NK-92 (cell line): Measurements from ENCODE around the gene LIME1.
"Not testable (repeated sequence)": the region's sequence is repeated elsewhere in the genome, so short reads cannot be mapped to it uniquely, and the experiment has no call there.

Source experiments
- DNase-seq: peaks from one replicate; lab custom pipeline; 2025; ENCODE audit not compliant: unreplicated experiment; lab: John Stamatoyannopoulos, UW

LIME1 gene

DNA sequence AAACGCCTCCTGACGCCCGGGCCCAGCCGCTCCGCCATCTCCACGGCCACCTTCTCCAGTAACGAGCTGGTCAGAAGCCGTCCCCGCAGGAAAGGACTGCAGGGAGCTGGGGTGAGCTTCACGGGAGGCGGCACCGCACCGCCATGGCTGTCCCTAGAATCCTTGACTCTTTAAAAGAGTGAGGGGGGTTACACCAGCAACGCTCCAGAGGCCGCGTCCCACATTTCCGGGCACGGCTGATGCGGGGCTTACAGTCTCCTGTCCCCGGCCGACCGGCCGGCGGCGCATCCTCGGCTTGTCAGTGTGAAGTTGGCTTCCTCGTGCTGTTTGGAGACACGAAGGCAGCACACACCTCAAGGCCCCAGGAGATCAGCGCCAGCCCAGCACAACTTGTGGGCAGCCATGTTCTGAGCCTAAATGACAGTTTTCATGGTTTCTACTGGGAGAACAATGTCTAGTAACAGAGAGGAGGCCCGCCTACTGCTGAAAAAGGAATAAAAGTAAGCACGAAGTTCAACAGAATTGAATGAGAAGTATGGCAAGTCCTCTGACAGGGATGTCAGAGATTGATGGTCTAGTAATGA lies 33.5 kb downstream of the LIME1 start:
- DNase-seq: no peak

DNA sequence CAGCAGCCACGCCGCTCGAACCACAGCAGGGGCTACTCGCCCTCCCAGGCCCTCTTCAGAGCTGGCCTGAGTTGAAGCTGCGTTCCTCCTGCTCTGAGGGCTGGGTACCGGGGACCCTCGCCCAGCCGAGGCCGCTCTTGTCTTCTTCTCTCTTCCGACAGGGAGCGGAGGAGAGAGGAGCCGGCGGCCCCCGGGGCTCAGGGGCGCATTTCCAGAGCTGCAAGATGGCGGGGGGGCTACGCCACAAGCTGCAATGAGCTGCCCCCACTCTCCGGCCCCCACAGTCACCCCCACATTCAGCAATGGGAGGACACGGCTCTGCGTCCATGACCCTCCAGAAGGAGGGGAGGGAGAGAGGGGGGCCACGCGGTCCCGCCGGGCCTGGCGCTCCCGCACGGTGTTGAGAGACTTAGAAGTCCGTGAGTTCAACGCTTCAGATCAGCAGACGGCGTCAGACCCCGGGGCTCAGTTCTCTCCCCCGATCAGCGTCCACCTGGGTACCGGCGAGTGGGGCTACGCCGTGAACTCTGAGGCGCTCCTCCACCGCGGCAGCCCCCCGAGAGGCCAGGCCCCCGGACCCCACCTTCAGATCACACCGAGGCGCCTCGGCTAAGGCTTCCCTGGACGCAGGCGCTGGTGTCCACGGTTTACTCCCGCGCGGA lies 34.7 kb downstream of the LIME1 start:
- no peak for DNase-seq

DNA sequence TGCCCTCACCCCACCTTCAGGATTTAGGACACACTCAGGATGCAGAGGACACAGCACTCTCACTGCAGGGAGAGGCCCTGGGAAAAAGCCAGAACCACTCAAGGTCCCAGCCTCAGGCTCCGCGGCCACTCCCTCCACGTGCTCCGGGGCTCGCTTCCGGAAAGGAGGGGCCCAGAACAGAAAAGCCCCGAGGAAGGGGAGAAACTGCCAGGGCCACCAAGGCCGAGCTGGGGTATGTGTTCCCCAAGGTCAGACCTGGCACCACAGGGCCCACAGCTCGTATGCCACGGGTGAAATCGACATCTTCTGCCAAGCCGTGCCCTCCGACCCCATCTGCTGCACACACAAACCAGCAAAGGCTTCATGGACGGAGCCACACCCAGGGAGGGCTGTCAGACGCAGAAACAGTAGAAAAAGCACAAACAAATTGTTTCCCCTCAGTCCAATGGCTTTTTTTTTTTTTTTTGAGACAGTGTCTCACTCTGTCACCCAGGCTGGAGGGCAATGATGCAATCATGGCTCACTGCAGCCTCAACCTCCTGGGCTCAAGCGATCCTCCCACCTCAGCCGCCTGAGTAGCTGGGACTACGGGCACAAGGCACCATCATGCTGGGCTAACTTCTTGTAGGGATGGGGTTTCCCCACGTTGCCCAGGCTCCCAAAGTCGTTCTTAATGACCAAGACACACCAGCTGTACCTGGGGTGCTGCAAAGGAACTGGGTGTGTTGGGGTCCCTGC lies 36.5 kb downstream of the LIME1 start:
- DNase-seq: no peak

DNA sequence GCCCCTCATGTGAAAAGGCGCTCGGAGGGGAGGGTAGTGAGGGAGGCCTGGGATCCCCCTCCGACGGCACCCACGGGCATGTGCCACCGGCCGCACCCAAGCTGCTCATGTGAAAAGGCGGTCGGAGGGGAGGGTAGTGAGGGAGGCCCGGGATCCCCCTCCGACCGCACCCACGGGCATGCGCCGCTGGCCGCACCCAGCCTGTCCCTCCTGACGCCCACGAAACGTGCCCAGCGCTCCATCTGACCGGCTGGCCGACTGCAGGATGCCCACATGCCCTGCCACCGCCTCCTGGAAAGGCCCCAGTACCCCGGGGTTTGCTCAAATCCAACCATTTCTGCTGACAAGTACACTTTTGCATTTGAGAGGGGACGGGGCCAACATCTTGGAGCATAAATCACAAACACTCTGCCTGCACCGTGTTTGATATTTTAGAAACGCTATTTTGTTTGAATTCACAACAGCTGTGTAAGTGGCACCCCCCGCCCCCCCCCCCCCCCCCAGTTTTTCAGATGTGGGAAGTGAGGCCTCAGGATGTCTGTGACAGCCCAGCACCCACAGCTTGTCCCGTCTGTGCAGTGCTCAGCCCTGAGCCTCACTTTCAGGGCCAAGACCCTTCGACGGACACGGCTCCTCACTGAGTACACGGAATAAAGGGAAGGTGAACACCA lies 37.2 kb downstream of the LIME1 start:
- no peak for DNase-seq

DNA sequence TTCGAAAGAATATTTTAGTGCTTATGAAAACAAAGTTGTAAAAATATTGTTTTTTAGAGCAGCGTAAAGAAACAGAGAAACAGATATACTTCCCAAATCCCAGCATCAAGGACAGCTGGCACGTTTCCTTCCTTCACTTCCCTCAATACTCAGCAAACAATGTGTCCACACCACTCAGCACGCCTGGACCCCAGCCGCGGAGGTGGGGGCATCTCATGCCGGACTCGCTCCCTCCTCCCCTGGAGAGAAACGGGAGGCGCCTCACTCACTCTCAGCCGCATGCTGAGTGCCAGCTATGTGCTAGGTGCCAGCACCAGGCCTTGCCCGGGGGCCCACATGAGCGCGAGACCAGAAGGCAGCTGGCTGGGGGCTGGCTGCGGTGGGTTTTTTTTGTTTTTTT lies 37.8 kb downstream of the LIME1 start:
- DNase-seq: no peak

DNA sequence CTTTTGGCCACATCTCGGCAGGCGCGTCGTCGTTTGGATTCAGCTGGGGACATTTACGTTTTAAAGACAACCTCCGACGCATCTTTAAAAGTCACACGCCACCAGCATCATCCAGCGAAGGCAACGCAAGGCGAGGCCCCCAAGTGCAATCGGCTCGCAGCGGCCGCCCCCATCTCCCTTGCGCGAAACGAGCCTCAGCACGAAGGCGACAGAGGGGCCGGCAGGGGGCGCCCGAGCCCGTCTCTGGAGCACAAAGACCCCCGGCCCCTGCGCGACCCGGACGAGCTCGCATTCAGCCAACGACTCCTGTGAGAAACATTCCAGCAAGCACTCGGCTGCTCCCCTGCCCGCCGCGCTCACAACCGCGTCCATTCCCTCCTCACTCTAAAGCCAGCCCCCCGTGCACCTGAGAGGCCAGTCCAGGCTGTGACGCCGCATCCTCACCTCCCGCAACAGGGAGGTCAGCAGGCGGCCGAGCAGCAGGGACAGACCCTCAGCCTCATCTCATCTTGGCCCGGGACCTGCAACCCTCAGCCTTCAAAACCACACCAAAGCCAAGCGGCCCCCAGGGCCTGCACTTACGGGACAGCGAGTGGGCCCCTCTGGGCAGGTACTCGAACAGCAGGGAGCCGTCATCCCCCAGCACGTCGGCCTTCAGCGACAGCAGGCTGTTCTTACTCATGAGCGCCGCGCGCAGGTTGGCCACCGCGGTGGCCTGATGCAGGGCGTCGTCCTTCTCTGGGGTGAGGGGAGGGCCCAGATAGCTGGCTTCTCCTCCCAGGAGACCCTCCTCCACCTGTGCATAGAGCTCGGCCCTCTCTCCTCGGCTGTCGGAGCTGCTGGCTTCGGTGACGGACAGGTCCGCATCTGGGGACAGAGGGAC lies 38.9 kb downstream of the LIME1 start:
- DNase-seq: no peak

DNA sequence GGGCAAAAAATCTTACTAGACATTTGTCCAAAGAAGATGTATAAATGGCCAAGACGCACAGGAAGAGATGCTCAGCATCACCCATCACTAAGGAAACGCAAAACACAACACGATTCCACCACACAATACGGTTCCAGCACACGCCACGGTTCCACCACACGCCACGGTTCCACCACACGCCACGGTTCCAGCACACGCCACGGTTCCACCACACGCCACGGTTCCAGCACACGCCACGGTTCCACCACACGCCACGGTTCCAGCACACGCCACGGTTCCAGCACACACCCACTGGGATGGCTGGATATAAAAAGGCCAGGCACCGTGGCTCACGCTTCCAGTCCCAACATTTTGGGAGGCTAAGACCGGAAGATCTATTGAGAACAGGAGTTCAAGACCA lies 40.4 kb downstream of the LIME1 start:
- DNase-seq: not testable (repeated sequence)

DNA sequence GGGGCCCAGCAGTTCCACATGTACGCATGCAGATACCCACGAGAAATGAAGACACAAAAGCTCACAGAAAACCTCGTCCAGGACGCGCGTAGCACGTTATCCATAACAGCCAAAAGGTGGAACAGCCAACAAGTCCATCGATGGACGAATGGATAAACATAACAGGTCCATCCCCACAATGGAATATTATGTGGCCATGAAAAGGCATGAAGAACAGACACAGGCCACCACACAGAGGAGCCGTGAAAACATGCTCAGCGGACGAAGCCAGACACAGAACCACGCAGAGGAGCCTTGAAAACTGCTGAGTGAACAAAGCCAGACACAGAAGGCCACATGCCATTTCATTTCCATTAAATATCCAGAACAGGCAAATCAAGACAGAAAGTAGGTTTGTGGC lies 41.1 kb downstream of the LIME1 start:
- no peak for DNase-seq

DNA sequence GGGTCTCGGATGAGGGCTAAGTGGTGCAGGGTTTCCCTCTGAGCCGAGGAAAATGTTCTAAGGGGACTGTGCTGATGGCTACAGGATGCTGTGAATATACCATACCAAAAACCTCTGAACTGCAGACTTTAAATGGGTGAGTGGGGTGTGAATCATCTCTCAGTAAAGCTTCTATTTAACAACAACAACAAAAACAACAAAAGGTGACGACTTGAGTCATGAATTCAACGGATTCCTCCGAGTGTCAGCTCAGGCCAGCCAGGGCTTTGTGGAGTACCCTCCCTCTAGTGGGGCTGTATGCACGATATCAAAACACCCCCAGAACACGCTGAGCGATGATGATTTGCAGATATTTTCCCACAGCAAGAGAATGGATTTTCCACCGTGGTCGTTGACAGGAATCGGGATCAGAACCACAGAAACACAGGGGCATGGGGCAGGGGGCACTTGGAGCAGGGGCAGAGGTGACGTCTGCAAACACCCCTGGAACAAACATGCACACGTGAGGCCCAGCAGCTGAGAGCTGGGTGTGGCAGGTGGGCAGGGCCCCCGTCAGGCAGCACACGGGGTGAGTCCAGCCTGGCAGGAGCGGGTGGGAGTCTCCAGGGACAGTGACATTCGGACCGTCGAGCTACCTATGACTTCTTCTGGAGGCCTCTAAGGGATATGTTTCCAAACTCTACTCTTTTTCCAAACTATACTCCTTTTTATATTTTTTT lies 41.7 kb downstream of the LIME1 start:
- no peak for DNase-seq

DNA sequence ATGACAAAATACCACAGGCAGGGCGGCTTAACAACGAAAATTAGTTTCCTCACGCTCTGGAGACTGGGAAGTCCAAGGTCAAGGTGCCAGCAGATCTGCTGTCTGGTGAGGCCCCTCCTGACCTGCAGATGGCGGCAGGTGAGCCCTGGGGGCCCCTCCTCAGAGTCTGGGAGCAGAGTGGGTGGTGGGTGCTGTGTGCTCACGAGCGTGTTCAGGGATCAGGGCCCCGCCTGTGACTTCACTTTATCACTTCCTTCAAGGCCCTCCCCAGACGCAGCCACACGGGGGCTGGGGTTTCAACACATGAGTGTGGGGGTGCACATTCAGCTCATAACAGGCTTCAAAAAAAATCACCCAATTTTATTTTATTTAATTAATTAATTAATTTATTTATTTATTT lies 42.4 kb downstream of the LIME1 start:
- no peak for DNase-seq

DNA sequence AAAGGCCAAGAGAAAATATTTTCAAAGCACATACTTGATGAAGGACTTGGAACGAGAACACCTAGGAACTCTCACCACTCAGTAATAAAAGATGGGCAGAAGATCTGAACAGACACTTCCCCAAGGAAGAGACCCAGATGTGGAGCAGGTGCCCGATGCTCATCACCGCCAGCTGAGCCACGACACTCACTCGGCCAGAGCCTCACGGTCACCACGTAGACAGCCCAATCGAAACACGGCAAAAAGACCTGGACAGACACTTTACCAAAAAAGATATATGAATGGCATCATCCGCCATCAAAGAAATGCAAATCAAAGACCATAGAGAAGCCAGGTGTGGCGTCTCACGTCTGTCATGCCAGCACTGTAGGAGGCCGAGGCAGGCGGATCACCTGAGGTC lies 44.7 kb downstream of the LIME1 start:
- no peak for DNase-seq

DNA sequence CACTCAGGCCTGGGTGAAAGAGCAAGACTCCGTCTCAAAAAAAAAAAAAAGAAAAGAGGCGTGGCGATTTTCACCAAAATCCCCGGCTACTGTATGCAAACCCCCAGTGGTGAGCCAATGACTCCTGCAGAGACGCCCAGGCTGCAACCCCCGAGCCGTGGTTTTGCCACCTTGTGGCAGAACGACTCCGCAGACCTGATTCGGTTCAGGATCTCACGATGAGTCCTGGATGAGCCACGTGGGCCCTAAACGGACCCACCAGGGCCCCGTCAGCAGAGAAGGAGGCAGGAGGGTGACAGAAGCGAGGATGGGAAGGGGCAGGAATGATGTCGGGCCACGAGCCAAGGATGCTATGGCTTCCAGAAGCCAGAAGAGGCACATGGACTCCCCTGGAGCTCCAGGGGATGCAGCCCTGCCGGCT lies 45.6 kb downstream of the LIME1 start:
- no peak for DNase-seq

DNA sequence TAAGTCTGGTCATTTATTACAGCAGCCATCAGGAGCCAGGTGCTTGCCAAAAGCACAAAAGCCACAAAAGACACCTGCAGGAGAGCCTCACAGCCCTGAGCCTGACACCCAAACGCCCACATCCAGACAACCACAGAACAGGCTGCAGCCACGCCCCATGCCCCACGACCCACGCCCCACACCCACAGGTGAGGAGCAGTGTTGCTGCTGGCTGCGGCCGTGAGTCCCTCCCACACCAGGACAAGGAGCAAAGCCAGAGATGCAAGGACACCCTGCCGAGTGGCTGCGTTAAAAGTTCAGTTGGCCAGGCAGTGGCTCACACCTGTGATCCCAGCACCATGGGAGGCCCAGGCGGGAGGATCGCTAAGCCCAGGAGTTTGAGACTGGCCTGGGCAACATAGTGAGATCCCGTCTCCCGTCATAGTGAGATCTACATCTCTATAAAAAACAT lies 46.1 kb downstream of the LIME1 start:
- no peak for DNase-seq

DNA sequence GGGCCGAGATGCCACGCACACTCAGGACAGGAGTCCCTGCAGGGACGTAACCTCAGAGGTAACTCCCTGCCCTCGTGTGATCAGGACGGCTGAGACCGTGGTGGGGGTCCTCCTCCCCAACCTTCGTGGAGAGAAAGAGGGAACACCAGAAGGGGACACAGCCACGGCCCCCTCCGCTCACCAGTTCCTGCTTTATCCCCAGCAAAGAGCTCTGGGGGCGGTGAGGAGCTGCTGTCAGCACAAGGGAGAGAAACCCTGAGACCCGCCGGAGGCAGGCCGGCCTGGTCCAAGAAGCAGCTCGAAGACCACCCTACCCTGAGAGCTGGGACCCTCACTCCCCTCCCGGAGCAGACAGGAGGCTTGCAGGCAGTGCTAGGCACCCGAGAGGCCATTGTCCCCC lies 47.5 kb downstream of the LIME1 start:
- DNase-seq: no peak

DNA sequence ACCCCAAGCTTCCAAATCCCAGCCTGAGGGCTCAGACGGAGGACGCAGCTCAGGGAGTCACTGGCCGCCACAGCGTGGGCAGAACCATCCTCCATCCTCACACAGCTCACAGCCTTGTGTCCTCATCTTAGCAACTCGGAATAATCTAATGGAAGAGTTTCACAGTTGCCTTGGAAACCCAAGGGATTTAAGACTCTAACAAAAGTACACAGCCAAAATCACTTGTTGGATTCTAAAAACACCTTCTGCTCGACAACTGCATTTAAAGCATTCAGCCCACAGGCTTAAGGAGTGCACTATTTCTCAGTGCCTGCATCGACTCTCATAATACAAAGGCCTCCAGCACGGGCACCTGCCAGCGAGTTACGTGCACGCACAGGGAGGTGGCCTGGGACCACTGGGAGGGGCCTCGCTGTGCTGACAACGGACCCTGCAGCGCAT lies 49.2 kb downstream of the LIME1 start:
- DNase-seq: no peak

DNA sequence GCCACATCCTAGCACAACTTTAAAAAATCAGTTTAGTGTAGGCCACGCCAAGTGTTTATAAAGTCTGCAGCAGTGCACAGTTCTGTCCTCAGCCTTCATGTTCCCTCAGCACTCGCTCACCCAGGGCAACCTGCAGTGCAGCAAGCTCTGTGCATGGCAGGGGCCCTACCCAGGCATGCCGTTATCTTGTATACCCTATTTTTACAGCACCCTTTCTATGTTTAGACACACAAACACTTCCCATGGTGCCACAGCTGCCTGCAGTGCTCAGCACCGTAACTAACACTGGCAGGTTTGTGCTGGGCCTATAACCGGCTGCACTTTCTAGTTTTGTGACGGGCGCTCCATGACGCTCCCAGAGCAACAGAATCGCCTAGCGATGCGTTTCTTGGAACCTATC lies 50.8 kb downstream of the LIME1 start:
- no peak for DNase-seq

DNA sequence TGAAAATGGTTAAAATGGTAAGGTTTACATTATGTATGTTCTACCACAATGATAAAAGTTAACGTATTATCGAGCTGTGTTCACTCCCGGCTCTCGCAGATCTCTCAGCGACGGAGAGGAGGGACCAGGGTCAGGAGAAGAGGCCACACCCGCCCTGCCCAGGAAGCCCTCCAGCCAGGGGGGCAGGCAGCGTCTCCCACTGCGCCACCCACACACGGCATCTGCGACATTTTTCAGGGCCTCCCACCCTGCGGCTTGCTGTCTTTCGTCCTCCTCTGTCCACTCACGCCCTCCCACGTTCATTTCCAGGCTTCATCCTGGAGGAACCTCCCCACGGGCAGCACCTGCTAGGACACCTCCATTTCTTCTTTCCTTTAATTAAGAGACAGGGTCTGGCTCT lies 51.3 kb downstream of the LIME1 start:
- DNase-seq: no peak
